ENCODE measurements around the gene SYNE1.

Gene SYNE1

DNA sequence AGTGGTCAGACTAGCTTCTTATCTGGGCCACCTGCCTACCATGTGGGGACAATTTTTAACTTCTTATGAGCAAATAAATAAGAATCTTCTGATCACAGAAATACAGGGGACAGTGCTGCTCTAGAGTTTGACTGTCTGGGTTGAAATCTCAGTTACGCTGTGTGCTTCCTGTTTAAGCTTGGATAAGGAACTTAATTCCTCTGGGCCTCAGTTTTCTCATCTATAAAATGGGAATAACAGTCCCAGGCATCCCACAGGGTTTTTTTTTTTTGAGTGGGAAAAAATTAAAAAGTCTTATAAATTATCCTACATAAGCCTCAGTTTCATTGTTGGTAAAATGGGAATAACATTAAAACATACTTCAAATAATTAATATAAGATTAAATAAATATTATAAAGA, 488.8 kb downstream of the SYNE1 start:
- Histone ChIP-seq H2AFZ (ENCODE audit: insufficient read depth, low read length, poor library complexity) (no peak overlapping the region), H3K4me3 (ENCODE audit: low read depth, low read length) (no peak overlapping the region), H3K27ac (ENCODE audit: low read depth, low read length) (no peak overlapping the region), H3K14ac (ENCODE audit: low read length) (no peak overlapping the region), H3K27me3 (ENCODE audit: insufficient read depth, low read length) (no peaks in the 10 kb centered on the region), H3K18ac (ENCODE audit: low read length) (no peak overlapping the region), H2AK5ac (ENCODE audit: low read length) (no peak overlapping the region), H3K4me2 (ENCODE audit: low read length) (no peak overlapping the region), H4K91ac (ENCODE audit: low read depth, low read length) (no peak overlapping the region), H3K4ac (ENCODE audit: low read depth, low read length) (no peak overlapping the region), H2BK120ac (ENCODE audit: insufficient read depth, low read length, poor library complexity) (no peak overlapping the region), H4K8ac (ENCODE audit: low read depth, low read length) (no peak overlapping the region), H4K12ac (ENCODE audit: low read depth, low read length) (no peak overlapping the region), H2BK12ac (ENCODE audit: low read length) (no peak overlapping the region), H3K9me3 (ENCODE audit: insufficient read depth, low read depth, low read length) (no peaks in the 10 kb centered on the region), H3K9ac (ENCODE audit: low read length) (no peak overlapping the region), H3K79me2 (ENCODE audit: control insufficient read depth, insufficient read depth, low read length, poor library complexity) (no peaks in the 10 kb centered on the region), H3K4me1 (ENCODE audit: control insufficient read depth in 1 of 2, insufficient read depth in 2 of 2, low read length in 2 of 2) (no peaks in the 10 kb centered on the region), H3K79me1 (ENCODE audit: low read length) (no peaks in the 10 kb centered on the region), H3K36me3 (ENCODE audit: control insufficient read depth in 1 of 2, insufficient read depth in 2 of 2, low read length in 2 of 2) (peaks cover 0 to 2% of the 10 kb centered on the region in 2 experiments), H2BK5ac (ENCODE audit: low read depth, low read length, poor library complexity) (no peak overlapping the region), H3K23ac (ENCODE audit: low read length) (no peak overlapping the region)
- no peak for DNase-seq
- no CpG with 5 or more reads among the region's 1 CpG for WGBS (ENCODE audit: extremely low coverage, insufficient coverage, insufficient read length)

DNA sequence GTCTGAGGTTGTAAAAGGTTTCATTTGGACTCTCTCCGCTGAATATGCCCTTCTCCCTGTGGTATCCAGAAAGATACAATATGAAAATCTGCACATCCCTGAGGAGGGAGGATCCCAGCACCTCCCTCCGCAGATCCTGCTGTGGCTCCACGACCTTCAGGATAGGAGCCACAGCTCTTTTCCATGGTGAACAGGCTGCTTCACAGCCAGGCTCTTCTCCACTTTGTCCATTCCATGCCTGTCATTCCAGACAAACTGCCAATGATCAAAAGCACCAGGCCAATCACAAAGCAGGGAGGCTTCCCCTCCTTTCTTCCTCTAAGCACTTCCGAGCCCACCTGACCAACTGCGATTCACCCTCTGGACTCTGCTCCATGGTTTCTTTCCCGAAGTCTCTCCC, 489.9 kb downstream of the SYNE1 start:
- no peak overlapping the region for H3K4ac ChIP-seq (ENCODE audit: low read depth, low read length)
- H4K8ac ChIP-seq (ENCODE audit: low read depth, low read length): no peak overlapping the region
- no peak overlapping the region for H2BK5ac ChIP-seq (ENCODE audit: low read depth, low read length, poor library complexity)
- H3K79me2 ChIP-seq (ENCODE audit: control insufficient read depth, insufficient read depth, low read length, poor library complexity): no peaks in the 10 kb centered on the region
- no peak for DNase-seq
- no peak overlapping the region for H4K91ac ChIP-seq (ENCODE audit: low read depth, low read length)
- H3K4me2 ChIP-seq (ENCODE audit: low read length): no peak overlapping the region
- WGBS (ENCODE audit: extremely low coverage, insufficient coverage, insufficient read length): no CpG with 5 or more reads among the region's 6 CpGs
- H3K4me1 ChIP-seq (ENCODE audit: control insufficient read depth in 1 of 2, insufficient read depth in 2 of 2, low read length in 2 of 2): no peaks in the 10 kb centered on the region
- H3K27me3 ChIP-seq (ENCODE audit: insufficient read depth, low read length): no peaks in the 10 kb centered on the region
- H2AK5ac ChIP-seq (ENCODE audit: low read length): no peak overlapping the region
- no peaks in the 10 kb centered on the region for H3K9me3 ChIP-seq (ENCODE audit: insufficient read depth, low read depth, low read length)
- H2AFZ ChIP-seq (ENCODE audit: insufficient read depth, low read length, poor library complexity): no peak overlapping the region
- H3K36me3 ChIP-seq (ENCODE audit: control insufficient read depth in 1 of 2, insufficient read depth in 2 of 2, low read length in 2 of 2): peaks cover 0 to 2% of the 10 kb centered on the region in 2 experiments
- no peak overlapping the region for H3K18ac ChIP-seq (ENCODE audit: low read length)
- no peak overlapping the region for H4K12ac ChIP-seq (ENCODE audit: low read depth, low read length)
- H3K79me1 ChIP-seq (ENCODE audit: low read length): no peaks in the 10 kb centered on the region
- no peak overlapping the region for H3K9ac ChIP-seq (ENCODE audit: low read length)
- H2BK12ac ChIP-seq (ENCODE audit: low read length): no peak overlapping the region
- H3K14ac ChIP-seq (ENCODE audit: low read length): no peak overlapping the region
- no peak overlapping the region for H3K23ac ChIP-seq (ENCODE audit: low read length)
- H3K4me3 ChIP-seq (ENCODE audit: low read depth, low read length): no peak overlapping the region
- H2BK120ac ChIP-seq (ENCODE audit: insufficient read depth, low read length, poor library complexity): no peak overlapping the region
- H3K27ac ChIP-seq (ENCODE audit: low read depth, low read length): no peak overlapping the region

DNA sequence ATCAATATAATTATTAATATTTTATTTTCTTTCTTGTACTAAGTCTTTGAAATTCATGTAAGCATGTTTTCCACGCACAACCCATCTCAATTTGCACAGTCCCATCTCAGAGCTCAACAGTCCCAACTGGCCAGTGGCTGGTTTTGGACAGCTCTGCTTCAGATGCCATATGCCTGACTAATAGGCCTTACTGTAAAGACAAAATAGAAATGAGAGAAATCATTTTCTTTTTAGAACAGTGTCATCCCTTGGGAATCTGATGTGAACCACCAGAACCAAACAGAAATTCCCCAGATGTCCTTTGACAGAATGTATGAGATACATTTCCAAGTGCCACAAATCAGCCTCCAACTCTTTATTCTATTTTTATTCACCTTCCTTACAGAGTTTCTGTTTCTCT, 490.8 kb downstream of the SYNE1 start:
- Histone ChIP-seq H3K4me1 (ENCODE audit: control insufficient read depth in 1 of 2, insufficient read depth in 2 of 2, low read length in 2 of 2) (no peaks in the 10 kb centered on the region), H3K27ac (ENCODE audit: low read depth, low read length) (no peak overlapping the region), H3K4ac (ENCODE audit: low read depth, low read length) (no peak overlapping the region), H3K4me3 (ENCODE audit: low read depth, low read length) (no peak overlapping the region), H3K14ac (ENCODE audit: low read length) (no peak overlapping the region), H4K91ac (ENCODE audit: low read depth, low read length) (no peak overlapping the region), H4K12ac (ENCODE audit: low read depth, low read length) (no peak overlapping the region), H3K79me1 (ENCODE audit: low read length) (no peaks in the 10 kb centered on the region), H3K36me3 (ENCODE audit: control insufficient read depth in 1 of 2, insufficient read depth in 2 of 2, low read length in 2 of 2) (peaks cover 0 to 2% of the 10 kb centered on the region in 2 experiments), H3K4me2 (ENCODE audit: low read length) (no peak overlapping the region), H3K18ac (ENCODE audit: low read length) (no peak overlapping the region), H3K27me3 (ENCODE audit: insufficient read depth, low read length) (no peaks in the 10 kb centered on the region), H2BK5ac (ENCODE audit: low read depth, low read length, poor library complexity) (no peak overlapping the region), H3K9ac (ENCODE audit: low read length) (no peak overlapping the region), H3K79me2 (ENCODE audit: control insufficient read depth, insufficient read depth, low read length, poor library complexity) (no peaks in the 10 kb centered on the region), H2AK5ac (ENCODE audit: low read length) (no peak overlapping the region), H3K9me3 (ENCODE audit: insufficient read depth, low read depth, low read length) (no peaks in the 10 kb centered on the region), H2BK12ac (ENCODE audit: low read length) (no peak overlapping the region), H2BK120ac (ENCODE audit: insufficient read depth, low read length, poor library complexity) (no peak overlapping the region), H3K23ac (ENCODE audit: low read length) (no peak overlapping the region), H2AFZ (ENCODE audit: insufficient read depth, low read length, poor library complexity) (no peak overlapping the region), H4K8ac (ENCODE audit: low read depth, low read length) (no peak overlapping the region)
- WGBS (ENCODE audit: extremely low coverage, insufficient coverage, insufficient read length): no CpG with 5 or more reads among the region's 1 CpG
- DNase-seq: peak in 1 of 2 donors; percentile 19

DNA sequence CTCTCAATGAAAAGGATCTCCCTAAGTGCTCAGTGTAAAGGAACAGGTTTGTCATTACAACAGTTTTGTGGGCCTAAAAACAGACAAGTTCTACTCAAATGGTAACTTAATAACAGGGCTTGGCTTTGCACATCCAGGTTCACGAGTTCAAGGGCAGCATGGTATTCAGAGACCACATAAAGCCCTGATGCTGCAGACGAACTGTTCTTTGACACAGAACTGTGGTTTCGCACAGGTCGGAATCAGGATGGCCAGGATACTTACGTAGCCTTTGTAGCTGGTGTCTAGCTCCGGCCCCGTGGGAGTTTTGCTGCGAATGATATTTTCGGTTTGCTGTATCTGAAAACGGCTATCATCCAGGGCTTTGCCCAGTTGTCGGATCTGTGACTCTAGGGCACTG, 493.8 kb downstream of the SYNE1 start:
- Histone ChIP-seq H3K4me3 (ENCODE audit: low read depth, low read length) (no peak overlapping the region), H4K8ac (ENCODE audit: low read depth, low read length) (no peak overlapping the region), H3K18ac (ENCODE audit: low read length) (no peak overlapping the region), H3K4ac (ENCODE audit: low read depth, low read length) (no peak overlapping the region), H3K4me2 (ENCODE audit: low read length) (no peak overlapping the region), H3K36me3 (ENCODE audit: control insufficient read depth in 1 of 2, insufficient read depth in 2 of 2, low read length in 2 of 2) (peaks cover 0 to 2% of the 10 kb centered on the region in 2 experiments), H2BK5ac (ENCODE audit: low read depth, low read length, poor library complexity) (no peak overlapping the region), H3K79me1 (ENCODE audit: low read length) (no peaks in the 10 kb centered on the region), H3K27me3 (ENCODE audit: insufficient read depth, low read length) (no peaks in the 10 kb centered on the region), H3K9me3 (ENCODE audit: insufficient read depth, low read depth, low read length) (no peaks in the 10 kb centered on the region), H3K14ac (ENCODE audit: low read length) (no peak overlapping the region), H3K4me1 (ENCODE audit: control insufficient read depth in 1 of 2, insufficient read depth in 2 of 2, low read length in 2 of 2) (no peaks in the 10 kb centered on the region), H2BK120ac (ENCODE audit: insufficient read depth, low read length, poor library complexity) (no peak overlapping the region), H3K27ac (ENCODE audit: low read depth, low read length) (no peak overlapping the region), H3K9ac (ENCODE audit: low read length) (no peak overlapping the region), H2BK12ac (ENCODE audit: low read length) (no peak overlapping the region), H2AFZ (ENCODE audit: insufficient read depth, low read length, poor library complexity) (no peak overlapping the region), H3K23ac (ENCODE audit: low read length) (no peak overlapping the region), H2AK5ac (ENCODE audit: low read length) (no peak overlapping the region), H4K12ac (ENCODE audit: low read depth, low read length) (no peak overlapping the region), H3K79me2 (ENCODE audit: control insufficient read depth, insufficient read depth, low read length, poor library complexity) (no peaks in the 10 kb centered on the region), H4K91ac (ENCODE audit: low read depth, low read length) (no peak overlapping the region)
- DNase-seq: no peak
- WGBS (ENCODE audit: extremely low coverage, insufficient coverage, insufficient read length): no CpG with 5 or more reads among the region's 11 CpGs

All from trophoblast cell (in vitro differentiated cells and primary cell).